NCI-H446 treated with DMSO at 0.1 percent for 48 hours (cell line): Measurements from ENCODE around the gene ITPK1.

Experiments
- DNase-seq: peaks from one replicate; lab custom pipeline; 2025; lab: John Stamatoyannopoulos, UW

The ITPK1 gene

DNA sequence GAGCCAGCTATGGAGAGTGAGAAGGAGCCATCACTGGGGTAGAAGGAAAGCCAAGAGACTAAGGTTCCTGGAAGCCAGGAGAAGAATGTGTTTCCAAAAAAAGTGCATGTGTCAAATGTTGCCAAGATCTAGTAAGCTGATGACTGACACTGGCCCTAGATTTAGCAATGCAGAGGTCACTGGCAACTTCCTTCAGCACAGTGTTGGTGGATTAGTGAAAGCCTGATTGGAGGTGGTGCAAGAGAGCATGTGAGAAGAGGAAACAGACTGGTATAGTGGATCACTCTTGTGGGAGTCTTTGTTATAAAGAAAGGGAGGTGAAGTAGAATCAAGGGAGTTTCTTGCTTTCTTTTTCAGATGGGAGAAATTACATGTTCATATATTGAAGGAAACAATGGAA is 226.8 kb downstream of the ITPK1 start:
- DNase-seq = no peak

DNA sequence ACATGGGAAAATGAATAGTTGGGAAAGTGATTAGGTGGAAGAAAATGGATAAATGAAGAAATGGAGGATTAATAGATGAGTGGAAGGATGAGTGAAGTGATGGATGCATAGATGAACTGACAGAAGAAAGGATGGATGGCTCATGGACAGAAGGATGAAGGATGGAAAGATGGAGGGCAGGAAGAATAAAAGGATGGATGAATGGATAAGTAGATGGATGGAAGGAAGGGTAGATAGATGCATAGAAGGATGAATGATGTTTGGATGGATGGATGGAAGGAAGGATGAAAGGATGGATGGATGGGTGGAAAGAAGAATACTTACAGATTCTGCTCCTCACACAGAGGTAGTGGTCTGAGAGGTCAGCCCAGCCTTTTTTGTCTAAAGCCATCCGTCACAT is 228.6 kb downstream of the ITPK1 start:
- no peak for DNase-seq
